ENCODE data around the gene PSMG1. TPM values are rescaled to one million over a fixed set of nuclear protein-coding genes. Genes with fewer than 3 reads are reported as not detected.

The PSMG1 gene
- total and polyA plus RNA-seq, 2 donors (not counting 3 experiments of a cell fraction or from before 2014, with no cell fraction given): 43.2 to 75.9 TPM

GRCh38 chr21:39208624-39209333 lies 25.5 kb upstream of the PSMG1 start:
- ChIA-PET CTCF (interaction anchor here (0.8 to 1.4 kb wide), 2 partner anchors 10 to 12 kb away, joined by 3 to 4 read pairs; no protein-coding TSS in a partner anchor), POLR2A (no interaction called here)
- Histone ChIP-seq H3K79me2 (ENCODE audit: control insufficient read depth, insufficient read depth, low read length) (no peaks in the 10 kb centered on the region), H3K9me1 (replicated peaks; ENCODE audit: control insufficient read depth, extremely low read depth, insufficient read depth, low read length) (no peaks in the 10 kb centered on the region), H3K4me1 (ENCODE audit: control insufficient read depth, extremely low read depth, insufficient read depth, low read length) (no peaks in the 10 kb centered on the region), H3K4me2 (ENCODE audit: insufficient read depth, low read length) (no peak overlapping the region), H3K9me3 (replicated peaks; ENCODE audit: control insufficient read depth, insufficient read depth, low read length) (no peaks in the 10 kb centered on the region), H3K4me3 (replicated peaks in 1 of 3; ENCODE audit: insufficient read depth in 1 of 3, low read depth in 1 of 3, low read length in 3 of 3) (no peak overlapping the region), H3K9ac (replicated peaks; ENCODE audit: extremely low read depth, insufficient read depth, low read length) (no peak overlapping the region), H2AFZ (ENCODE audit: low read depth, low read length) (no peak overlapping the region), H3K27me3 (ENCODE audit: control insufficient read depth in 2 of 2, insufficient read depth in 2 of 2, low read length in 2 of 2) (no peaks in the 10 kb centered on the region), H4K20me1 (replicated peaks; ENCODE audit: control insufficient read depth, extremely low read depth, insufficient read depth, low read length) (no peaks in the 10 kb centered on the region), H3K27ac (ENCODE audit: insufficient read depth, low read depth, low read length) (no peak overlapping the region), H3K36me3 (ENCODE audit: control insufficient read depth in 2 of 2, extremely low read depth in 1 of 2, insufficient read depth in 2 of 2, low read length in 2 of 2) (peaks cover 0 to 10% of the 10 kb centered on the region in 2 experiments)
- DNase-seq (ENCODE audit: low read depth, low spot score) (no peak), FAIRE-seq (no peak)
- TF ChIP-seq EZH2 (IDR thresholded peaks at IDR 0.05; ENCODE audit: borderline replicate concordance, low read depth, low read length, severe bottlenecking): no peak
- TF ChIP-seq CTCF (IDR thresholded peaks at IDR 0.05; ENCODE audit: extremely low read depth in 1 of 2, insufficient read depth in 1 of 2, low read depth in 1 of 2, low read length in 2 of 2): no peak
- TF ChIP-seq MAX (IDR thresholded peaks at IDR 0.05; ENCODE audit: insufficient read depth, insufficient read length): no peak
- TF ChIP-seq FOS (IDR thresholded peaks at IDR 0.05; ENCODE audit: borderline replicate concordance, insufficient read depth, low read length): no peak
- no peak for TF ChIP-seq JUN (IDR thresholded peaks at IDR 0.05; ENCODE audit: borderline replicate concordance, insufficient read depth, insufficient read length, low read depth)
- TF ChIP-seq POLR2AphosphoS5 (IDR thresholded peaks at IDR 0.05; ENCODE audit: insufficient read depth, low read depth, low read length): no peak
- no peak for TF ChIP-seq MYC (IDR thresholded peaks at IDR 0.05; ENCODE audit: low read depth, low read length)
- TF ChIP-seq GATA2 (IDR thresholded peaks at IDR 0.05; ENCODE audit: insufficient read depth, insufficient read length, low read depth, low read length): no peak
- no peak for TF ChIP-seq POLR2A (IDR thresholded peaks at IDR 0.05; ENCODE audit: low read depth, low read length)
- BruUV-seq (replicated peaks): no TSS peak
- intact Hi-C loops (cut with micrococcal nuclease) (no loop called here), dilution Hi-C loops (cut with MboI; ENCODE audit: extremely low pct_ligation_motif_present, low sequenced_read_pairs) (no loop called here)
